AG04450 (cell line): ENCODE data around the gene UBXN7. TPM values are rescaled to one million over a fixed set of nuclear protein-coding genes. Genes with fewer than 3 reads are reported as not detected.
"Not testable (repeated sequence)": the region's sequence is repeated elsewhere in the genome, so short reads cannot be mapped to it uniquely, and the experiment has no call there.

Experiments used
- CTCF ChIA-PET: fragments of 300-600, 350-600 bp; formaldehyde crosslinking; extraction: SDS; loops from one replicate; lab custom pipeline; 2022; ENCODE audit warnings: antibody characterized with exemption, inconsistent platforms; lab: Charles Lee
- POLR2A ChIA-PET: fragments of 350-600 bp; formaldehyde crosslinking; extraction: SDS; loops from one replicate; lab custom pipeline; 2021; ENCODE audit warnings: antibody characterized with exemption, inconsistent platforms; lab: Yijun Ruan, JAX
- DNase-seq: peaks from one replicate; pipeline ENCODE4 v3.0.0-alpha.2; 2011; ENCODE audit warnings: low read depth, low spot score
- H3K27ac ChIP-seq: one replicate; pipeline ENCODE4 v1.5.1; 2012; ENCODE audit warnings: low read depth, low read length, control low read depth
- H3K27me3 ChIP-seq: one replicate; pipeline ENCODE4 v1.6.0; 2012; ENCODE audit warnings: low read length; ENCODE audit not compliant: control insufficient read depth, insufficient read depth
- H3K4me3 ChIP-seq: 2 replicates; pipeline ENCODE4 v1.5.1; 2011; ENCODE audit warnings: mild to moderate bottlenecking, low read depth, low read length, control low read depth
- H3K9me3 ChIP-seq: 2 replicates; pipeline ENCODE4 v1.5.1; 2012; ENCODE audit warnings: low read length; ENCODE audit not compliant: control insufficient read depth, insufficient read depth
- CTCF ChIP-seq: IDR thresholded peaks from 2 replicates; pipeline ENCODE4 v1.5.1; 2011; ENCODE audit warnings: low read depth, low read length, control low read depth, inconsistent platforms
- polyA plus RNA-seq: library from polyadenylated mRNA; depleted of rRNA; stranded (reverse); fragments of >200 nt; gene quantifications from 2 replicates; pipeline ENCODE4 v1.2.3, GENCODE V29; 2011

Gene UBXN7
- polyA plus RNA-seq, 1 experiment: 28.6 TPM

- Histone ChIP-seq H3K27ac (no peak overlapping the region), H3K4me3 (no peak overlapping the region), H3K27me3 (no peaks in the 10 kb centered on the region), H3K9me3 (no peaks in the 10 kb centered on the region)
- DNase-seq: no peak
- CTCF ChIA-PET: no interaction called here
- POLR2A ChIA-PET: interaction anchor here (0.6 kb wide), 1 partner anchor 125 kb away, joined by 3 read pairs; no protein-coding TSS in a partner anchor
- TF ChIP-seq CTCF: no peak
Measured at GRCh38 chr3:196399485-196399945, 32.7 kb downstream of the UBXN7 start.

- POLR2A ChIA-PET: no interaction called here
Measured at GRCh38 chr3:196398782-196399181, 33.4 kb downstream of the UBXN7 start.

GRCh38 chr3:196397941-196398340, 34.3 kb downstream of the UBXN7 start:
- Histone ChIP-seq H3K27ac (no peak overlapping the region), H3K9me3 (no peaks in the 10 kb centered on the region), H3K4me3 (no peak overlapping the region), H3K27me3 (no peaks in the 10 kb centered on the region)
- no peak for DNase-seq
- no peak for TF ChIP-seq CTCF
- CTCF ChIA-PET: no interaction called here
- POLR2A ChIA-PET: no interaction called here

More at GRCh38 chr3:196398782-196399181, 33.4 kb downstream of the UBXN7 start:
- no peak overlapping the region for H3K27ac ChIP-seq
- no peaks in the 10 kb centered on the region for H3K27me3 ChIP-seq
- H3K9me3 ChIP-seq: no peaks in the 10 kb centered on the region
- TF ChIP-seq CTCF: no peak
- no peak overlapping the region for H3K4me3 ChIP-seq
- CTCF ChIA-PET: no interaction called here
- DNase-seq: no peak

GRCh38 chr3:196390116-196390515, 42.1 kb downstream of the UBXN7 start:
- Histone ChIP-seq H3K9me3 (peaks cover 7% of the 10 kb centered on the region), H3K27me3 (no peaks in the 10 kb centered on the region), H3K4me3 (no peak overlapping the region), H3K27ac (no peak overlapping the region)
- no peak for DNase-seq
- TF ChIP-seq CTCF: no peak
- CTCF ChIA-PET: no interaction called here
- POLR2A ChIA-PET: no interaction called here

- no peaks in the 10 kb centered on the region for H3K27me3 ChIP-seq
- no peak for DNase-seq
- H3K9me3 ChIP-seq: peaks cover 7% of the 10 kb centered on the region
- no peak overlapping the region for H3K4me3 ChIP-seq
- no peak for TF ChIP-seq CTCF
- ChIA-PET POLR2A (no interaction called here), CTCF (interaction anchor here (0.7 kb wide), 1 partner anchor 316 kb away, joined by 3 read pairs; no protein-coding TSS in a partner anchor)
- H3K27ac ChIP-seq: no peak overlapping the region
Measured at GRCh38 chr3:196388956-196389355, 43.3 kb downstream of the UBXN7 start.

- not testable (repeated sequence) for H3K9me3 ChIP-seq
Measured at GRCh38 chr3:196387941-196388340, 44.3 kb downstream of the UBXN7 start.

GRCh38 chr3:196386797-196387196, 45.4 kb downstream of the UBXN7 start:
- H3K4me3 ChIP-seq, CTCF ChIA-PET, H3K27me3 ChIP-seq, H3K9me3 ChIP-seq, H3K27ac ChIP-seq, POLR2A ChIA-PET, DNase-seq: not testable (repeated sequence)

More at GRCh38 chr3:196387941-196388340, 44.3 kb downstream of the UBXN7 start:
- H3K4me3 ChIP-seq, DNase-seq, CTCF ChIA-PET, H3K27me3 ChIP-seq, H3K27ac ChIP-seq, POLR2A ChIA-PET: not testable (repeated sequence)

- POLR2A ChIA-PET, H3K27ac ChIP-seq, CTCF ChIA-PET, DNase-seq, H3K27me3 ChIP-seq, H3K9me3 ChIP-seq, H3K4me3 ChIP-seq: not testable (repeated sequence)
Measured at GRCh38 chr3:196386034-196386433, 46.2 kb downstream of the UBXN7 start.
